Measurements from ENCODE around the gene LPXN.

DNA sequence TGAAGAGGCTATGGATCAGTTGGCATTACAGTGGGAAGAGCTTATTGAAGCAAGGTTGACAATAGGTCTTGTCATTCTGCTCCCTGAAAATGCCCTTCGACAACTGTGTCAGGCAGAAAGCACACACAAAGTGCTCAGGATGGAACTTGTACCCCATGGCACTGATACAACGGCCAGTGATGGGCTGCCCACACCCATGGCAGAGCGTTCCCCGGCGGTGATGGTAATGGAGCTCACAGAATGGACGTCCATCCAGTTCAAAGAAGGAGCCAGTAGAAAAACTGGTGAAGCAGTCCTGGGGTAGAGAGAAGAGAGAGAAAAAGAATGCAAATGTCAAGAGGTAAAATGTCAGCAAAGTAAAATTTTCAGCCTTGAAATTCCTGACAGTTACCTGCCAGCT is 48.2 kb downstream of the LPXN start:
- TF ChIP-seq, protein P1, sequence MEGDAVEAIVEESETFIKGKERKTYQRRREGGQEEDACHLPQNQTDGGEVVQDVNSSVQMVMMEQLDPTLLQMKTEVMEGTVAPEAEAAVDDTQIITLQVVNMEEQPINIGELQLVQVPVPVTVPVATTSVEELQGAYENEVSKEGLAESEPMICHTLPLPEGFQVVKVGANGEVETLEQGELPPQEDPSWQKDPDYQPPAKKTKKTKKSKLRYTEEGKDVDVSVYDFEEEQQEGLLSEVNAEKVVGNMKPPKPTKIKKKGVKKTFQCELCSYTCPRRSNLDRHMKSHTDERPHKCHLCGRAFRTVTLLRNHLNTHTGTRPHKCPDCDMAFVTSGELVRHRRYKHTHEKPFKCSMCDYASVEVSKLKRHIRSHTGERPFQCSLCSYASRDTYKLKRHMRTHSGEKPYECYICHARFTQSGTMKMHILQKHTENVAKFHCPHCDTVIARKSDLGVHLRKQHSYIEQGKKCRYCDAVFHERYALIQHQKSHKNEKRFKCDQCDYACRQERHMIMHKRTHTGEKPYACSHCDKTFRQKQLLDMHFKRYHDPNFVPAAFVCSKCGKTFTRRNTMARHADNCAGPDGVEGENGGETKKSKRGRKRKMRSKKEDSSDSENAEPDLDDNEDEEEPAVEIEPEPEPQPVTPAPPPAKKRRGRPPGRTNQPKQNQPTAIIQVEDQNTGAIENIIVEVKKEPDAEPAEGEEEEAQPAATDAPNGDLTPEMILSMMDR (conservative IDR thresholded peaks at IDR 0.05 in 1 of 2, IDR thresholded peaks at IDR 0.05 in 1 of 2; ENCODE audit: extremely low read depth in 1 of 2, insufficient read depth in 1 of 2, low read depth in 1 of 2, low read length in 2 of 2), result no peak
- no peak for TF ChIP-seq EZH2 (IDR thresholded peaks at IDR 0.05; ENCODE audit: borderline replicate concordance, low read length)

Data from mammary epithelial cell (primary cell).